OCI-LY7 (cell line): ENCODE data around the gene DPM3. TPM values are rescaled to one million over a fixed set of nuclear protein-coding genes. Genes with fewer than 3 reads are reported as not detected.

Experiments
- BruUV-seq: library from RNA; stranded (reverse); fragments of 400-500 nt; replicated peaks from 2 replicates; lab custom pipeline; 2021; lab: Mats Ljungman, UMichigan
- CTCF ChIA-PET: fragments of 300-600 bp; sonication (Branson Sonifier 250); formaldehyde crosslinking; loops from one replicate; lab custom pipeline; 2022; ENCODE audit warnings: antibody characterized with exemption; ENCODE audit not compliant: unreplicated experiment; lab: Charles Lee
- POLR2A ChIA-PET: fragments of 300-600 bp; sonication (Branson Sonifier 250); formaldehyde crosslinking; loops from one replicate; lab custom pipeline; 2022; ENCODE audit warnings: antibody characterized with exemption; lab: Charles Lee
- DNase-seq: peaks from one replicate; pipeline ENCODE4 v3.0.0-alpha.2; 2015; ENCODE audit warnings: low spot score
- H2AFZ ChIP-seq: fragments of 200-600 bp; sonication (generic), shearing (Covaris generic); 2 replicates; pipeline ENCODE4 v1.6.1; 2014; ENCODE audit warnings: mild to moderate bottlenecking, antibody characterized with exemption, low read length, moderate library complexity
- H3K27ac ChIP-seq: fragments of 200-600 bp; sonication (generic); 2 replicates; pipeline ENCODE4 v1.5.1; 2014; ENCODE audit warnings: mixed run types, low read depth, mild to moderate bottlenecking, moderate library complexity, low read length, inconsistent platforms; ENCODE audit not compliant: poor library complexity, severe bottlenecking
- H3K36me3 ChIP-seq: fragments of 200-600 bp; sonication (generic); 2 replicates; pipeline ENCODE4 v1.6.1; 2014; ENCODE audit warnings: mild to moderate bottlenecking, antibody characterized with exemption, low read length, moderate library complexity, mixed read lengths; ENCODE audit not compliant: insufficient read depth
- H3K4me1 ChIP-seq: fragments of 200-600 bp; sonication (generic); 2 replicates; pipeline ENCODE4 v1.5.1; 2014; ENCODE audit warnings: mild to moderate bottlenecking, low read length; ENCODE audit not compliant: insufficient read depth, poor library complexity, severe bottlenecking
- H3K4me2 ChIP-seq: fragments of 200-600 bp; sonication (generic); 2 replicates; pipeline ENCODE4 v1.6.1; 2014; ENCODE audit warnings: mild to moderate bottlenecking, low read length
- H3K4me3 ChIP-seq: fragments of 200-600 bp; sonication (generic); 2 replicates; pipeline ENCODE4 v1.5.1; 2014; ENCODE audit warnings: mild to moderate bottlenecking, low read depth, low read length; ENCODE audit not compliant: poor library complexity, severe bottlenecking
- H3K79me2 ChIP-seq: fragments of 200-600 bp; sonication (generic); 2 replicates; pipeline ENCODE4 v1.6.1; 2016; ENCODE audit warnings: low read depth, mild to moderate bottlenecking, low read length, moderate library complexity, mixed read lengths; ENCODE audit not compliant: insufficient read depth
- H3K9me2 ChIP-seq: fragments of 200-600 bp; sonication (generic); 2 replicates; pipeline ENCODE4 v1.6.1; 2016; ENCODE audit warnings: mild to moderate bottlenecking, low read length, mixed read lengths; ENCODE audit not compliant: insufficient read depth
- H3K9me3 ChIP-seq: fragments of 200-600 bp; sonication (generic); 2 replicates; pipeline ENCODE4 v1.6.1; 2014; ENCODE audit warnings: mild to moderate bottlenecking, mixed run types, low read length, mixed read lengths
- H4K20me1 ChIP-seq: fragments of 200-600 bp; sonication (generic); 2 replicates; pipeline ENCODE4 v1.6.1; 2014; ENCODE audit warnings: mild to moderate bottlenecking, antibody characterized with exemption, low read length, moderate library complexity, mixed read lengths; ENCODE audit not compliant: insufficient read depth
- EZH2phosphoT487 ChIP-seq: fragments of 200-600 bp; sonication (generic); IDR thresholded peaks from 2 replicates; pipeline ENCODE4 v1.6.1; 2018; ENCODE audit warnings: low read depth, borderline replicate concordance, mild to moderate bottlenecking, mixed run types, antibody characterized with exemption, low read length, moderate library complexity, mixed read lengths
- intact Hi-C: fragments of 100-400 bp; cut with micrococcal nuclease; formaldehyde crosslinking; loops from one replicate; pipeline ENCODE4 v1.10.0; 2022; ENCODE audit not compliant: unreplicated experiment
- total RNA-seq, 2 experiments: library from RNA; depleted of rRNA in 1 of 2; stranded (reverse); fragments of >200 nt in 1 of 2; shearing (Covaris generic) in 1 of 2; gene quantifications; 2 replicates each; pipeline ENCODE4 v1.2.3, GENCODE V29; 2014 to 2022
- TF ChIP-seq, protein P1 (sequence below): fragments of 200-600 bp; sonication (generic); conservative IDR thresholded peaks from 2 replicates; pipeline ENCODE4 v1.5.1; 2014; ENCODE audit warnings: mild to moderate bottlenecking, antibody characterized with exemption, low read length, moderate library complexity, mixed read lengths

DPM3 gene
- total RNA-seq, 2 experiments from 2014 or later = 32.5 to 65.9 TPM

- Histone ChIP-seq H3K79me2 (peaks cover 14% of the 10 kb centered on the region; the same call in 1 of the 2 replicates), H4K20me1 (no peaks in the 10 kb centered on the region), H2AFZ (no peak overlapping the region), H3K9me3 (no peaks in the 10 kb centered on the region), H3K4me3 (no peak overlapping the region), H3K36me3 (peaks cover 1% of the 10 kb centered on the region; the same call in 1 of the 2 replicates), H3K27ac (no peak overlapping the region), H3K4me1 (peaks cover 35% of the 10 kb centered on the region), H3K9me2 (no peaks in the 10 kb centered on the region), H3K4me2 (no peak overlapping the region)
- no peak for TF ChIP-seq EZH2phosphoT487
- ChIA-PET CTCF (interaction anchor here (0.6 to 1.3 kb wide), 2 partner anchors 10 to 169 kb away, joined by 3 to 5 read pairs; no protein-coding TSS in a partner anchor), POLR2A (interaction anchor here (0.7 to 2.1 kb wide), 2 partner anchors 19 to 49 kb away, joined by 3 to 7 read pairs; no protein-coding TSS in a partner anchor)
- no peak for DNase-seq
- BruUV-seq = no TSS peak
- intact Hi-C loops = loop anchor here (5.0 kb wide), 1 partner anchor 147 kb away; the partner anchor contains the start of gene RUSC1
Measured at GRCh38 chr1:155175281-155175926, 35.1 kb upstream of the DPM3 start.

- peak overlapping the region; percentile 90; the same call in 1 of the 2 replicates for H2AFZ ChIP-seq
- peaks cover 35% of the 10 kb centered on the region for H3K4me1 ChIP-seq
Measured at GRCh38 chr1:155174324-155175280, 34.3 kb upstream of the DPM3 start.

More at GRCh38 chr1:155174324-155175280, 34.3 kb upstream of the DPM3 start:
- Histone ChIP-seq H4K20me1 (no peaks in the 10 kb centered on the region), H3K79me2 (peaks cover 14% of the 10 kb centered on the region; the same call in 1 of the 2 replicates), H3K36me3 (peaks cover 8% of the 10 kb centered on the region; the same call in 1 of the 2 replicates), H3K4me2 (peak overlapping the region; percentile 91), H3K27ac (peak overlapping the region; percentile 64), H3K9me2 (no peaks in the 10 kb centered on the region), H3K9me3 (no peaks in the 10 kb centered on the region), H3K4me3 (peak overlapping the region; percentile 82)
- intact Hi-C loops = loop anchor here (5.0 kb wide), 1 partner anchor 148 kb away; the partner anchor contains the start of gene RUSC1
- peak; percentile 50 for DNase-seq
- POLR2A ChIA-PET = interaction anchor here (0.7 to 2.1 kb wide), 2 partner anchors 20 to 50 kb away, joined by 3 to 7 read pairs; no protein-coding TSS in a partner anchor
- CTCF ChIA-PET = interaction anchor here (0.6 to 1.3 kb wide), 2 partner anchors 11 to 168 kb away, joined by 3 to 5 read pairs; no protein-coding TSS in a partner anchor
- no TSS peak for BruUV-seq
- TF ChIP-seq, protein P1, sequence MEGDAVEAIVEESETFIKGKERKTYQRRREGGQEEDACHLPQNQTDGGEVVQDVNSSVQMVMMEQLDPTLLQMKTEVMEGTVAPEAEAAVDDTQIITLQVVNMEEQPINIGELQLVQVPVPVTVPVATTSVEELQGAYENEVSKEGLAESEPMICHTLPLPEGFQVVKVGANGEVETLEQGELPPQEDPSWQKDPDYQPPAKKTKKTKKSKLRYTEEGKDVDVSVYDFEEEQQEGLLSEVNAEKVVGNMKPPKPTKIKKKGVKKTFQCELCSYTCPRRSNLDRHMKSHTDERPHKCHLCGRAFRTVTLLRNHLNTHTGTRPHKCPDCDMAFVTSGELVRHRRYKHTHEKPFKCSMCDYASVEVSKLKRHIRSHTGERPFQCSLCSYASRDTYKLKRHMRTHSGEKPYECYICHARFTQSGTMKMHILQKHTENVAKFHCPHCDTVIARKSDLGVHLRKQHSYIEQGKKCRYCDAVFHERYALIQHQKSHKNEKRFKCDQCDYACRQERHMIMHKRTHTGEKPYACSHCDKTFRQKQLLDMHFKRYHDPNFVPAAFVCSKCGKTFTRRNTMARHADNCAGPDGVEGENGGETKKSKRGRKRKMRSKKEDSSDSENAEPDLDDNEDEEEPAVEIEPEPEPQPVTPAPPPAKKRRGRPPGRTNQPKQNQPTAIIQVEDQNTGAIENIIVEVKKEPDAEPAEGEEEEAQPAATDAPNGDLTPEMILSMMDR = no peak
- TF ChIP-seq EZH2phosphoT487 = no peak
